Measurements from ENCODE around the gene THY1.
"Not testable (repeated sequence)": the region's sequence is repeated elsewhere in the genome, so short reads cannot be mapped to it uniquely, and the experiment has no call there.

THY1 gene

DNA sequence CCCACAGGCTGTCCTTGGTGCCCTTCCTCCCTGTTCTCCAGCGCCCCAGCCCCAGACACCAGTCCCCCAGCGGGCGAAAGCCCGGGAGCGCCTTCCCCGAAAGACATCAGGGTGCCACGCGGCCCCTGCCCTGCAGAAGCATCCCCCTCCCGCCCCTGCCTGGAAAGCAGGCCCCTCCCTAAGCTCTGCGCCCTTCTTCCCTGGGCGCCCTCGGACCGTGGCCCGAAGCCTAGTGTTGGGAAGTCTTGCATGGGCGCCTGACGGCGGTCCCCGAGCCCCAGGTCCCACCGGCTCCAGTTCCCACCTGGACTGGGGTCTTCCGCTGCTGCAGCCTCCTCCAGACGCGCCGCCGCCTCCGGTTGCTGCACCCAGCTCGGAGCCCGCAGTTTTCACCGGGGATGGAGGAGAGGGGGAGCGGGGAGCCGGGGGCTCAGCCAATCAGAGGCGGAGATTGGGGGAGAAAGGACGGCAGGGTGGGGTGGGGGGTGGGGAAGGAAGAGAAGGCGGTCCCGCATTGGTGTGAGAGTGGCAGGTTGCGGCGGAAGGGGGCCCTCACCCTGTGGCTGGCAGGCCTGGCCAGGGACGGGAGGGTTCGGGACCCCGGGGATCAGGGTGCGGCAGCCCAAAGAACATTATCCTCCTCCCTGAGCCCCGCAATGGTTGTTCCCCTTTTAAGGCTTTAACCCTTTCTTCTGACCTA, at the start of gene THY1:
TSS of gene THY1 (minus strand) at position 364 of the 700 bp plus-strand sequence. CDS start 2,267 bp downstream, outside the sequence.
- DNase-seq (ENCODE audit: low read depth in 2 of 3, low spot score in 1 of 3): no peak

DNA sequence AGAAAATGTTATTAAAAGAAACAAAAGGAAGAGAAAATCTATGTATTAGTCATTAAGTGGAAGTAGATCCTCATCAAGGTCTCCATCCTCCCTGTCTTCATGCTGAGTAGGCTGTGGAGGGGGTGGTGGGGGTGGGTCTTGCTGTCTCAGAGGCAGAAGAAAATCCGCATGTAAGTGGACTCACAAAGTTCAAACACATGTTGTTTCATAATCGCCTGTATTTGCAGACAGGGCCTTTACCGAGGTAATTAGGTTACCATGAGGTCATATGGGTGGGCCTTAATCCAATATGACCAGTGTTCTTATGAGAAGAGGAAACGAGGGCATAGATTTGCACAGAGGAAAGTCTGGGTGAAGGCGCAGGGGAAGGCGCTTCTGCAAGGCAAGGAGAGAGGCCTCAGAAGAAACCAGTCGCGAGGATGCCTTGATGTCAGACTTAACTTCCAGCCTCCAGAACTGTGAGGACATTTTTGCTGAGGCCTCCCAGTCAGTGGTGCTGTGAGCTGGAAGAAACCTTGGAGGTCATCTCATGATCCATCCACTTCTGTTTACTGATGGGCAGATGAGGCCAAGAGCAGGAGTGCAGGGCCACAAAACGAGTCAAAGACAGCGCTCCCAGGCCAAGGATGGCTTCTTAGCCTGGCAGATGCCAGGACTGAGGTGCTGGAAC, 49.3 kb upstream of the THY1 start:
- DNase-seq (ENCODE audit: low read depth in 2 of 3, low spot score in 1 of 3): no peak

- DNase-seq (ENCODE audit: low read depth in 2 of 3, low spot score in 1 of 3): no peak
Measured at GRCh38 chr11:119471329-119471728, 48.4 kb upstream of the THY1 start.

DNA sequence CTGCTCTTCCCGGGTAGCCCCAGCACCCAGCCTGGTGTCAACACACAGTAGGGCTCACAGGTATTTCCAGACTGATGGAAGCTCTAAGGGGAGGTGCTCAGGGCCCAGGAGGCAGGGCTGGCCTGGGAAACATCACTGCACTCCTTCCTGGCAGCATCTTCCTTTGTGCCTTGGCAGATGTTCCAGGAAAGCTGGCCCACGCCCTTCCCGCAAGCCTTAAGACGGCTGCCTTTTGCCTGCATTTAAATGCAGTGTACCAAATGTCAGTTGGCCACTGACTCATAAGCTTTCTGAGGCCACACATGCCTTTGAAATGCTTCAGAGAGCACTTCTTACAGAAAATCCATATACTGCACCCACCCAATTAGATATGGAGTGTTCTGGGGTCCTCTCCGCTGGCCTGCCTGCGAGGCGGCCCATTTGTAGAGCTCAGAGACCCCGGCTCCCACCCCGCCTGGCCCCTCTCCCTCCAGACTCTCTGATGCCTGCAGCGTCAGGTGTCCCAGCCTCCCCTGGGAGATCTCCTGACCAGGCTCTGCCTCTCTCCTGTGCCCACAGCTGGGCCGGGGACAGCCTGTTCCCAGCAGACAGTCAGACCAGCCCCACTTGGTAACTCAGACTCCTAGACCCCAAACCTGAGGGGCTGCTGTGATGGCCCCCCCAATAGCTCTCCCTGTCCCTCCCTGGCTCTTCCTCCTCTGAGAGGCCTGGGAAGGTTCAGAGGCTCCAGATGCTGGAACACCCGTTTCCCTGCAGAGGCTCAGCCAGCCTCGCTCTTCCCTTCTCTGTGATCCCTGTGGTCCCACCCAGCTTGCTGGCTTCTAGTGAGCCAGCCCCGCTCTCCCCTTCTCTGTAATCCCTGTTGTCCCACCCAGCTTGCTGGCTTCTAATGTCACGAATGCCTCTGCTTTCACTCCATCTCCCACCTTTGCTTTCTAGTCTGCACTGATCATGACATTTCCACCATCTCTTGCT, 47.6 kb upstream of the THY1 start:
- no peak for DNase-seq (ENCODE audit: low read depth in 2 of 3, low spot score in 1 of 3)

DNA sequence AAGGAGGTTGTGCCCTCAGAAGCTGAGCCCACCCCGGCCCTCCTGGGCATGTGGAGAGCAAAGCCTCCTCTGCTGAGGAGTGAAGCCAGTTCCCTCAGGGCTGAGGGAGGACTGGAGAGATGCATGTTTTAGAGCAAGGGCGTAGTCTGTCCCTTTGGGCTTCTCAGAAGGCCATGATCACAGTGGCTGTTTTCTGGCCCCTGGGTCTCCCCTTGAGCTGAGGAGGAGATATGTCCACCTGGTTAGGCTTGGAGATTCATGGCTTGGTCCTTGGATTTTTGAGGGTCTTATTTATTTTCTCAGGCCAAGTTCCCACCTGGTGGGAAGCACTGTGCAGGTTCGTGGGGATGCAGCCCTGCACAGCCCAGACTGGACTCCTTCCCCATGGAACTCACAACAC, 46.5 kb upstream of the THY1 start:
- DNase-seq (ENCODE audit: low read depth in 2 of 3, low spot score in 1 of 3): no peak

GRCh38 chr11:119468511-119468910, 45.5 kb upstream of the THY1 start:
- no peak for DNase-seq (ENCODE audit: low read depth in 2 of 3, low spot score in 1 of 3)

DNA sequence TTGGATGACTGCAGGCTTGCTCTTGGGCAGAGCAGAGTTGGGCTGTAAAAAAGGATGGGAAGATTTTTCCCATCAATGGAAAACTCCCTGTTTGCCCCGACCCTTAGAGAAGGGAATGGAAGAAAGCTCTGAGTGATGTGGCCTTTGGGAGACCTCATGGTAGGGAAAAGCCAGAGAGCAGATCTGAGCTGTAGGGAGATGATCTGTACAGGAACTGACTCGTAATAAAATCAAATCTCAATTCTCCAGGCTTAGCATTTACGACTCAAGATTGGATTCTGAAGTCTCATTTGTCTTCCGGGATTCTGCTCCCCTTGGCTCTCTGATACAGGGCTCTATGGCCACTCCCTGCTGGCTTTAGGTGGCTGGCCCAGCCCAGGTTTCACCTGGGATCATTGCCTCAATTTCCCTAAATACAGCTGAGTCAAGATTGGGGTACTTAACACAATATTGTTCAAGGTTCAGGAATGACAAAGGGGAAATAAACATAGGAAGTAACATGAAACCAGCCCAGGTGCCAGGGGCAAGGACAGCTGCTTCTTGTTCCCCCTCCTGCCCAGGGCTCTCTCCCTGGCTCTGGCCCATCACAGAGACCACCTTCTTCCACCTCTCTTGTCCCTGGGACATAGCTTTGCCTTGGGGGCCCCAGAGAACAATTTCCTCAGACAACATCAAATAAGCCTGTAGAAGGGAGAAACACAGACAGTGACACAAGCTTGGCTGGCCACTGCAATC, 38.4 kb upstream of the THY1 start:
- DNase-seq (ENCODE audit: low read depth in 2 of 3, low spot score in 1 of 3): no peak

- no peak for DNase-seq (ENCODE audit: low read depth in 2 of 3, low spot score in 1 of 3)
Measured at GRCh38 chr11:119460582-119460981, 37.6 kb upstream of the THY1 start.

DNA sequence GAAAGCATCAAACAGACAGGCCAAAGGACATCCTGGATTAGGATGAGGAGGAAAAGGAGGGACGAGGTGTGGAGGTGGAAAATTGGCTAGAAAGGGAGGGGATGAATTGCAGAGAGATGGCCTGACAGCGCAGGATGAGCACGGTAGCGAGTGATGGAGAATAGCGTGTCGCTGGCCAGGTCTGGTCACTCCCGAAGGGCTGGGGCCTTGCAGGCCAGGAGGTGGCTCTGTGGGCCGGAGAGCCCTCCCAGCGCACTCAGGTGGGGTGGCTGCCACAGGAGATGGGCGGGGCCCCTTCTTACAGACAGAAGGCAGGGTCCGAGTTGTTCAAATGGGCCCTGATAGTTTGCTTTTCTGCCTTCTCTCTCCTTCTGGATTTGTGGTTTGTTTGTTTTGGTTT, 37.1 kb upstream of the THY1 start:
- DNase-seq (ENCODE audit: low read depth in 2 of 3, low spot score in 1 of 3): no peak

DNA sequence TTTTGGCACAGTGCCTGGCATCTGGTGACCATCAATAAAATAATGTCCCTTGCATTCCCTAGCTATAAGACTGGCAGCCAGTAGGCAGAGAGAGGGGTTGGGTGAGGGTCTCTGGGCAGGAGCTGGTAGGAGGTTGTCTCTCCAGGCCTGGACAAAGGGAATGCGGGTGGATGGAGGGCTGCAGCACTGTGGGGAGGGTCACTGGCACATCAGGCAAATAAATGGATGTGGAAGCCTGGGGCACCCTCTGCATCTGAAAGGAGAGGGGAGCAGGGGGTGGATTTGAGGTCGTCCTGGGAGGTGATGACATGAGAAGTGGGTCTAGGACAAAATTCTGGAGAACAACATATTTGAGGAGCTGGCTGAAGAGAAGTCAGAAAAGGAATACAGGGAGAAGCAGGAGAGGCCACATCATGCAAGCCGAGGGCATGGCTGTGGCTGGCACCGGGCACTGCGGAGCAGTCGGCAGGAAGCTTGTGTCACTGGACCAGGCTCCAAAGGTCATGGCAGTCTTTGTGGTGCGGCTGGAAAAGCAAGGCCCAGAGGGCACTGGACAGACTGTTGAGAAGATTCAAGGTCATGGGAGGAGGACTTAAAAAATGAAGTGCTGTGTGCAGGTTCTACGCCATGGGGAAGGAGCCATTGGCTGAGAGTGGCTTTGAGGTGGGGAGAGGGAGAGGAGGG, 36.5 kb upstream of the THY1 start:
- DNase-seq (ENCODE audit: low read depth in 2 of 3, low spot score in 1 of 3): no peak

GRCh38 chr11:119455708-119456107, 32.7 kb upstream of the THY1 start:
- not testable (repeated sequence) for DNase-seq (ENCODE audit: low read depth in 2 of 3, low spot score in 1 of 3)

DNA sequence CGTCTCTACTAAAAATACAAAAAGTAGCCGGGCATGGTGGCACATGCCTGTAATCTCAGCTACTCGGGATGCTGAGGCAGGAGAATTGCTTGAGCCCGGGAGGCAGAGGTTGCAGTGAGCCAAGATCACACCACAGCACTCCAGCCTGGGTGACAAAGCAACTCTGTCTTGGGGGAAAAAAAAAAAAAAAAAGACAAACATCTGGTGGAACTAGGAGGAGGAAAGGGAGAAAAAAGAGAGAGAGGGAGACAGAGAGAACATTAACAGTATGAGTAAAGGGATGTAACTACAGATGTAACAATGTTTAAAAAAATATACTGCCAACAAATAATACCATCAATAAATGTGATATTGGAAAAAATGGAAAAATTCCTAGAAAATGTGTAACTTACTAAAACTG, 32.3 kb upstream of the THY1 start:
- DNase-seq (ENCODE audit: low read depth in 2 of 3, low spot score in 1 of 3): not testable (repeated sequence)

GRCh38 chr11:119453881-119454280, 30.9 kb upstream of the THY1 start:
- DNase-seq (ENCODE audit: low read depth in 2 of 3, low spot score in 1 of 3): no peak

- DNase-seq (ENCODE audit: low read depth in 2 of 3, low spot score in 1 of 3): no peak
Measured at GRCh38 chr11:119450590-119451326, 27.8 kb upstream of the THY1 start.

DNA sequence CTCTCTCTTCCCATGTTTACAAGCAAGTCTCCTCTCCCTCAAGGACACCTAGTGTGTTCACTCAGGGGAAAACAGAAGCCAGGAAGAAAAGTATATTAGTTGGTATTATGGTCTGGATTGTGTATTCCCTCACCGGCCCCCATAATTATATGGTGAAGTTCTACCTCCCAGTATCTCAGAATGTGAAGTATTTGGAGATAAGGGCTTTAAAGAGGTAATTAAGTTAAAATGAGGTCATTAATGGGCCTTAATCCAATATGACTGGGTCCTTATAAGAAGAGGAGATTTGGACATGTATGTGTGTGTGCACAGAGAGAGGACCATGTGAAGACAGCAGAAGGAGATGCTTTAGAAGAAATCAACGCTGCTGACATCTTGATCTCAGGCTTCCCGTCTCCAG, 26.5 kb upstream of the THY1 start:
- no peak for DNase-seq (ENCODE audit: low read depth in 2 of 3, low spot score in 1 of 3)

- no peak for DNase-seq (ENCODE audit: low read depth in 2 of 3, low spot score in 1 of 3)
Measured at GRCh38 chr11:119448380-119448779, 25.4 kb upstream of the THY1 start.

GRCh38 chr11:119447664-119448242, 24.8 kb upstream of the THY1 start:
- no peak for DNase-seq (ENCODE audit: low read depth in 2 of 3, low spot score in 1 of 3)

DNA sequence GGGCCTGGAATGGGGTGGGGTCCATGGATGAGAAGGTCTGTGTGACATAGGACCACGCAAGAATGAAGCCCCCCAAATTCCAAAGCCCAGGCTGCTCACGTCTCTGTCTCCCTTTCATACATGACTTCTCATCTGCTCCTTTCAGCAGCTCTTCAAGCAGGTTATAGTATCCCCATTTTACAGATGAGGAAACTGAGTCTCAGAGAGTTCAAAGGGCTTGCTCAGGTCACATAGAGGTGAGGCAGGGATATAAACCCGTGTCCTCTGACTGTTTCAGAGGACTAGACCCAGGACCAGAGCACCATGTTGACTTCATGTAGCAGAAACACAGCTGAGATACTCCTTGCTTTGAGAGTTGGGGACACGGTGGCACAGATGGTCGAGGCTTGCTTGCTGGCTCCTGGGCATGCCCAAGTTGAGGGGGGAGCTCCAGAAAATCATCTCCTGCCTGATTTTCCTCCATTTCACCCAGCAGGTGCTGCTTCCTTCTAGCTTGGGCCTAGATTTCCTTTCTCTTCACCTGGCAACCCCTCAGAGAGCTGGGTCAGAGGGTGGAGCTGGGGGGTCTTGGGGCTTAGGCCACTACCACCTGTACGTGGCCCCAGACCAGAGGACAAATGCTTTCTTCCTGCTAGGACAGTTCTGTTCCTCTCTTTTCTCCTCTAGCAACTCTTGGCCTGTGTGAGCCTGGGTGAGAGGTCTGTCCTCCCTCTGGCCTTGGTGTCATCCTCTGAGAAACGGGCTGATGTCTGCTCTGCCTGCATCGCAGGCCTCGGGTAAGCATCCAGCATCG, 24.1 kb upstream of the THY1 start:
- DNase-seq (ENCODE audit: low read depth in 2 of 3, low spot score in 1 of 3): no peak

GRCh38 chr11:119446434-119446833, 23.5 kb upstream of the THY1 start:
- DNase-seq (ENCODE audit: low read depth in 2 of 3, low spot score in 1 of 3): no peak

All from stimulated activated CD4-positive, alpha-beta T cell treated with anti-CD3 and anti-CD28 coated beads, Interleukin-12 subunit alpha, Interleukin-12 subunit beta, amount 100 ng/mL, for 48 hours (primary cell).